Activated effector memory CD4-positive, alpha-beta T cell treated with anti-CD3 and anti-CD28 coated beads, Interleukin-2, amount 50 U/mL, for 16 hours (primary cell): ENCODE data around the gene TMX4.
"Not testable (repeated sequence)": the region's sequence is repeated elsewhere in the genome, so short reads cannot be mapped to it uniquely, and the experiment has no call there.

Experiments used
- DNase-seq: peaks from one replicate; pipeline ENCODE4 v3.0.0-alpha.2; 2020

TMX4 gene

DNA sequence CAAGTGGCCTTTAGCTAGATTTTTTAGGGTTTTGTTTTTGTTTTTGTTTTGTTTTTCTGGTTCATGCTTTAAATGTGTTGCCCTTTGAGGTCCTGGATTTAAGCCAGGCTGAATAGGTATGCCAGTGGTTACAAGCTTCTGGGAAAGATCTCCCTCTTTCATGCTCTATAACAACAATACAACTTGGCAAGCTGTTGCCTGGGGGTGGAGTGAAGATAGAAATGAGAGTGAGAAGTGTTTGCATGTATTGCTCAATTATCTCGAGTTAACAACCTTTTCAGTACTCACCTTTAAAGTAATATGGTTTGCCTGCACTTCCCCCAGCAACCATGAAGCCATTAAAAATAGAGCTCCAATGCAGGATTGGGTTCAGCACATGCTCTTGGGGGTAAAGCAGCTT lies 60.1 kb downstream of the TMX4 start:
- no peak for DNase-seq

DNA sequence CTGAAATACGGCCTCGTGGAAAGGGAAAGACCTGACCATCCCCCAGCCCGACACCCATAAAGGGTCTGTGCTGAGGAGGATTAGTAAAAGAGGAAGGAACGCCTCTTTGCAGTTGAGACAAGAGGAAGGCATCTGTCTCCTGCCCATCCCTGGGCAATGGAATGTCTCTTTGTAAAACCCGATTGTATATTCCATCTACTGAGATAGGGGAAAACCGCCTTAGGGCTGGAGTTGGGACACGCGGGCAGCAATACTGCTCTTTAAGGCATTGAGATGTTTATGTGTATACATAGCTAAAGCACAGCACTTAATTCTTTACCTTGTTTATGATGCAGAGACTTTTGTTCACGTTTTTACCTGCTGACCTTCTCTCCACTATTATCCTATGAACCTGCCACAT lies 63.0 kb downstream of the TMX4 start:
- not testable (repeated sequence) for DNase-seq

DNA sequence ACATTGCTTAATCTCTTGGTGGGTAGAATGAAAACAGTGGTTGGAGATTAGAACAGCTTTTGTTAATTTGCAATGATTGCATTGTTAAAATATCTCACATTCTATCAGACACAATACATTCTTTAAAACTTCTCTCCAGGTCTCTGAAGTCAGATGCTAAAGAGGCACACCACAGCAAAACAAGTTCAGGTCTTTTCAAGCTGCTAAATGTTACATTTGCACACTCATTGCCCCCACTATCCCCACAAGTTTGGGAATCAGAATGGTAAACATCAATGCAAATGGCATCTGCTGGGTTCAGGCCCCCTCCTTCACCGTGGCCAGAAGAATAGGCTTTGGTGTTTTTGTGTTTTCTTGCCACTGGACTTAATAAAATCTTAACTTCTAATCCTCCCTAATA lies 69.2 kb downstream of the TMX4 start:
- no peak for DNase-seq

DNA sequence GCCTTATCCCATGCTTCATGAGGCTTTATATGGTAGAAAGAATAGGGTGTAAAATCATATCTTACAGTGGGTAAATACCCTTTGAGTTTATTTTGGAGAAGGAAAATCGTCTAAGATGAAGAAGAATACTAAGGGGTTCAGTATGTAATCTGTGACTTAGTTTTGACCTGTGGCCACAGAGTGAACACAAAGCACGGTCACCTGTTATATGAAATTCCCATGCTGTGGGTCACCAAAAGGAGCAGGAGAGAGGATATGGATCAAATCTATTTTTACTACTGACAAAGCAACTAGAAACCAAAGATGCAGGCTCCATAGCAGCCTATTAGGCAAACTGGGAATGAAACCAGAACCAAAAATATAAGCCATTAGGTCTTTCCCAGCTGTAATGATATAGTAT lies 75.7 kb downstream of the TMX4 start:
- no peak for DNase-seq

DNA sequence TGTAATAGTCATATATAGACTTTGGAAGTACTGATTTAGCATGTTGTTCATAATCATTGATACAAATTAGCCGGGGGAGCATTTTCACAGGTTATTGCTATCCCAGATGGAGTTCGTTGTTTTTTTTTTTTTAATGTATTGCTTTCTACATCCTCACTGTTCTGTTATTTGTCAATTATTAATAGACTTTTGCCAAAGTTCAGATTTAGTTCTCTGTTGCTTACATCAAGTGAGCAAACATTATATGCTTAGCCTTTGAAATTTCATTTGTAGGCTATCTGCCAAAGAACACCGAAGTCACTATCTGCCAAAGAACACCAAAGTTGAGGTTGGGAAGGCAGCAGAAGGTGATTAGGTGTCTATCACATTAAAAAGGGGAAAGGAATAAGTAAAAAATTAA lies 79.2 kb downstream of the TMX4 start, which contains the start of gene HAO1:
Gene HAO1, minus strand, starts transcription at position 118 of the 400 bp plus-strand sequence. Its CDS starts 36 bp downstream, at position 82.
- no peak for DNase-seq

DNA sequence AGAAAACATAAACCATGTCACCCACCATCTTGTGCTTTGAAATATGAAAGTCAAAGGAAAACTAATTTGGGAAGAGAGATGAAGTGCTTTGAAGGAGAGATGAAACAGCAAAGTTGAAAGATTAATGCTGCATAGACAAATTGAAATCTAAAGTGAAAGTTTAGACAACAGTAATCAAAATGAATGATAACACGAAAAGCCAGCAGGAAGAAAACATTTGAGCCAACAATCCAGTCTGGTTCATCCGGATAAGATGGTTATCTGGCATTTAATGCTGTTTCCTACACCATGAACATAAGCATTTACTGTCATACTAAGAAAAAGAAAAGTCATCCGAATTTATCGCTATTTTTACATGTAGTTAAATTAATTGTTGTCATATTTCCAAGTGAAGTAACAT lies 79.9 kb downstream of the TMX4 start:
- no peak for DNase-seq

DNA sequence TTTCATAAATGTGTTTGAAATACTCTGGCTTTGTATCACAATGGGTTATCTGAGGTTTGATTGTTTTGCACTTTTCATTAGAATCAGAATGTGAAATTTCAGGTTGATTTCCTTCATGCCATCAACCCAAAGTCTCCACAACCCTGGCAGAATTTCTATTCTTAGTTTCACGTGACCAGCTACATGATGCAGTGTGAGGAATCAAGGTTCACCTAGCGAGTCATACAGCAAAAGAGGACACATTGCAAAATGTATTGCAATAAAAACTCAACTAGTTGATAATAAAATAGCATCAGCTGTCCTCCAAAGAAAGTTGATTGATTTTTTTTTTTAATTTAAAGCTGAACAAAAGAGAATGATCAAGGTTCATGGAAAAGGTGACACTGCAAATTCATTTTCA lies 81.5 kb downstream of the TMX4 start:
- DNase-seq: no peak

DNA sequence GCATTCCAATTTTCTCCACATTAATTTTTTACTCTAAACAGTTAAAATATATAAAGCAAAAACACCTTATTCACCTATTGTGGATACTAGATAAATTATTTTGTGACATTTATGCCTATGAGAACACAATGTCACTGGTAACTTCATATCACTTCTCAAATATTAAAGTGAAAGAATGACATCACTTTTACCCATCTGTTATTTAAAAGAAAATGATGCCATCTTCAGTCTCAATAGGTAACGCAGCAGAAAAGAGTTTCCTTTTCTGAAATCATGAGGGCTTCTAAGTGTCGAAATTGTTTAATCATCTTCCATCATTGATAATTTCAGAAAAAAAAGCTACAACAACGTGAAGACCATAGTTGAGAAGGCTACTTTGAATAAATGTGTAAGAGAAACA lies 82.2 kb downstream of the TMX4 start:
- no peak for DNase-seq

DNA sequence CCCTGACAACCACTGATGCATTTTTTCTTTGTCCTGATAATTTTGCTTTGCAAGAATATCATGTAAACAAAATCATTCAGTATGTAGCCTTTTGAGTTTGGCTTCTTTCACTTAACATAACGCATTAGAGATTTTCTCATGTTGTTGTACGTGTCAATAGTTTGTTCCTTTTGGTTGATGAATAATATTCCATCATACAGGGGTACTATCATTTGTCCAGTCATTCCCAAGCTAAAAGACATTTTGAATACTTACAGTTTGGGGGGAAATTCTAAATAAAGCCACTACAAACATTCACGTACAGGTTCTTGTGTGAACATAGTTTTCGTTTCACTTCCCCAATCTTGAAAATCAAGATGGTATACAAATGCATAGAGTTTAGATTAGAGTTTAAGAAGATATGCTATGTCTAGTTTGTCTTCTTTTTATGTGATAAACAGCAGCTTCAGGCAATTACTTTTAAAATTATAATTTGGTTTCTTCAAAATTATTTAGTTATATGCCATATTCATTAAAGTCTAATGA lies 84.5 kb downstream of the TMX4 start:
- no peak for DNase-seq

DNA sequence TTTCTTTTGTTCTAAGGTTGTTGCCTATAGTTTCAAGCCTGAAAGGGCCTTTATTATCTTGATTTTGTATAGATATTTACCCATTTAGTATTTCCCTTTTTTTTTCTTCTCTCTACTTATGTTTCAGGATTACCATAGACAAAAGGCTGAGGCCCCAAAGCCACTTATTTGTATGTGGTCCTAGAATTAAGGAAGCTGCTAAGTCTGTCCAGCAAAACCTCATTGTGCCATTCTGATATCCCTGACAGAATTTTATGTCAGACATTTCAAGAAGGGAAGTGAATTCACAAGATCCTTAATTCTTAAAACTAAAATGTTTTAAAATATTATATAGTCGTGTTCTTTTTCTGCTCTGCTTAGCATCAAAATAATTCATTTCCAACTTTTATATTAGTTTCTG lies 86.2 kb downstream of the TMX4 start:
- no peak for DNase-seq

DNA sequence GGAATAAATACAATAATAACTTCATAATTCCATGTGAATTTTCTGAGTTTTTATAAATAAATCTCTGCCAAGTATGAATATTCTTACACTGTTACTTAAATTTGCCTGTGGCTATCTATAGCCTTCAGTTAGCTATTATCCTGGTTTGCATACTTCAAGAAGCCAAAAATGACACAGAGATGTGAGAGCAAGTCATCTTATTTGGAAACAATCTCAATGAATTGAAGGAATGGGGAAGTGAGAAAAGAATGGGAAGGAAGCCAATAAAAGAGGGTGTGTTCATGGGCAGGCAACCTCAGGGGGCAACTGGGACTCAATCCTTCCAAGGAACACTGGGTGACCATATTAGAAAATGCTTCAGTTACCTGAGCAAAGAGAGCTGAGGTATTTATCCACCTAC lies 89.2 kb downstream of the TMX4 start:
- DNase-seq: no peak
